CD8-positive, alpha-beta memory T cell (primary cell): ENCODE results near the gene CTBP1. TPM values are rescaled to one million over a fixed set of nuclear protein-coding genes. Genes with fewer than 3 reads are reported as not detected.

ENCODE experiments used
- CTCF ChIA-PET: fragments of 350-600 bp; sonication (Branson Sonifier 250); formaldehyde crosslinking; loops from one replicate; lab custom pipeline; 2021; ENCODE audit warnings: antibody characterized with exemption; lab: Charles Lee
- POLR2A ChIA-PET: fragments of 350-600 bp; sonication (Branson Sonifier 250); formaldehyde crosslinking; loops from one replicate; lab custom pipeline; 2021; ENCODE audit warnings: antibody characterized with exemption; lab: Charles Lee
- DNase-seq, 5 donors: peaks; one replicate each; pipeline versions ENCODE4 v3.0.0 to v3.0.0-alpha.2; 2020 to 2022; ENCODE audit warnings: mixed read lengths in 1 of 5
- H3K27ac ChIP-seq: one replicate; pipeline ENCODE4 v1.7.0; 2013; ENCODE audit warnings: low read depth, mild to moderate bottlenecking, low read length, moderate library complexity
- H3K27me3 ChIP-seq: 2 replicates; pipeline ENCODE4 v1.7.0; 2013; ENCODE audit warnings: low read length, mild to moderate bottlenecking; ENCODE audit not compliant: insufficient read depth, poor library complexity, severe bottlenecking
- H3K36me3 ChIP-seq: 2 replicates; pipeline ENCODE4 v1.7.0; 2013; ENCODE audit warnings: mild to moderate bottlenecking, low read length, moderate library complexity; ENCODE audit not compliant: insufficient read depth
- H3K4me1 ChIP-seq: 2 replicates; pipeline ENCODE4 v1.7.0; 2013; ENCODE audit warnings: mild to moderate bottlenecking, low read length, moderate library complexity; ENCODE audit not compliant: insufficient read depth
- H3K4me3 ChIP-seq: 2 replicates; pipeline ENCODE4 v1.7.0; 2013; ENCODE audit warnings: mild to moderate bottlenecking, low read length
- H3K9me3 ChIP-seq: 2 replicates; pipeline ENCODE4 v1.7.0; 2013; ENCODE audit warnings: mild to moderate bottlenecking, low read length
- H3K27ac Mint-ChIP-seq, 8 donors: one replicate each; pipeline ENCODE4 v1.8.0; 2020 to 2021; ENCODE audit warnings: mixed read lengths in 8 of 8, mild to moderate bottlenecking in 6 of 8, inconsistent platforms in 3 of 8, moderate library complexity in 3 of 8
- H3K27me3 Mint-ChIP-seq, 2 donors: one replicate each; pipeline ENCODE4 v1.8.0; 2020 to 2021; ENCODE audit warnings: mixed read lengths in 2 of 2, mild to moderate bottlenecking in 1 of 2, moderate library complexity in 1 of 2
- H3K36me3 Mint-ChIP-seq, 3 donors: one replicate each; pipeline ENCODE4 v1.8.0; 2020 to 2021; ENCODE audit warnings: mixed read lengths in 3 of 3, inconsistent platforms in 1 of 3, mild to moderate bottlenecking in 1 of 3
- H3K4me1 Mint-ChIP-seq, 3 donors: one replicate each; pipeline ENCODE4 v1.8.0; 2020 to 2021; ENCODE audit warnings: mixed read lengths in 3 of 3, inconsistent platforms in 1 of 3, mild to moderate bottlenecking in 1 of 3
- H3K4me3 Mint-ChIP-seq, 7 donors: one replicate each; pipeline ENCODE4 v1.8.0; 2020 to 2021; ENCODE audit warnings: mixed read lengths in 7 of 7, mild to moderate bottlenecking in 6 of 7, moderate library complexity in 4 of 7, inconsistent platforms in 2 of 7
- H3K9me3 Mint-ChIP-seq, 5 donors: one replicate each; pipeline ENCODE4 v1.8.0; 2020 to 2022; ENCODE audit warnings: mixed read lengths in 5 of 5, mild to moderate bottlenecking in 3 of 5, moderate library complexity in 2 of 5, inconsistent platforms in 1 of 5
- polyA plus RNA-seq: library from polyadenylated mRNA; unstranded; fragments of 300-500 nt; fragmentation: Illumina TruSeq; gene quantifications from one replicate; pipeline ENCODE4 v1.2.3, GENCODE V29; 2021
- total RNA-seq, 2 experiments: library from RNA; stranded (reverse); gene quantifications; one replicate each; pipeline ENCODE4 v1.2.3, GENCODE V29; 2021

The CTBP1 gene
- total and polyA plus RNA-seq, 3 experiments from 2014 or later = 88.1 to 149 (median 139) TPM

- Histone ChIP-seq H3K4me3 (no peak overlapping the region), H3K36me3 (no peaks in the 10 kb centered on the region), H3K4me1 (peaks cover 54% of the 10 kb centered on the region), H3K9me3 (no peaks in the 10 kb centered on the region), H3K27me3 (no peaks in the 10 kb centered on the region), H3K27ac (no peak overlapping the region)
- ChIA-PET POLR2A (interaction anchor here (0.6 kb wide), 1 partner anchor 42 kb away, joined by 3 read pairs; no protein-coding TSS in a partner anchor), CTCF (interaction anchor here (1.2 to 3.4 kb wide), 3 partner anchors 11 to 63 kb away, joined by 3 to 13 read pairs (median 3); no protein-coding TSS in a partner anchor)
- Mint-ChIP-seq H3K36me3 (peaks cover 0 to 5% (median 0%) of the 10 kb centered on the region in 3 donors), H3K9me3 (no peaks in the 10 kb centered on the region), H3K4me1 (peaks cover 41 to 60% (median 42%) of the 10 kb centered on the region in 3 donors), H3K27ac (peak overlapping the region in 7 of 8 donors; percentile 39 to 100 (median 93)), H3K27me3 (no peaks in the 10 kb centered on the region), H3K4me3 (peak overlapping the region in 4 of 7 donors; percentile 34 to 80 (median 49))
- peak in 1 of 5 donors; percentile 45 for DNase-seq
These were observed 43.9 kb downstream of the CTBP1 start for GRCh38 chr4:1204828-1205585.

GRCh38 chr4:1204286-1204827 is 44.6 kb downstream of the CTBP1 start:
- no peaks in the 10 kb centered on the region for H3K27me3 Mint-ChIP-seq
- peak overlapping the region in 6 of 7 donors; percentile 49 to 93 (median 76) for H3K4me3 Mint-ChIP-seq
- POLR2A ChIA-PET = interaction anchor here (0.5 to 3.2 kb wide), 4 partner anchors 27 to 61 kb away, joined by 3 to 16 read pairs (median 4); partner anchors contain the start of gene CTBP1
- Histone ChIP-seq H3K4me3 (peak overlapping the region; percentile 14), H3K27me3 (no peaks in the 10 kb centered on the region), H3K36me3 (no peaks in the 10 kb centered on the region), H3K4me1 (peaks cover 58% of the 10 kb centered on the region), H3K27ac (peak overlapping the region; percentile 11), H3K9me3 (no peaks in the 10 kb centered on the region)
- H3K4me1 Mint-ChIP-seq = peaks cover 44 to 65% (median 45%) of the 10 kb centered on the region in 3 donors
- CTCF ChIA-PET = interaction anchor here (1.0 to 5.5 kb wide), 5 partner anchors 12 to 64 kb away, joined by 3 to 38 read pairs (median 13); no protein-coding TSS in a partner anchor
- peaks cover 0 to 4% (median 0%) of the 10 kb centered on the region in 3 donors for H3K36me3 Mint-ChIP-seq
- no peaks in the 10 kb centered on the region for H3K9me3 Mint-ChIP-seq
- H3K27ac Mint-ChIP-seq = peak overlapping the region; percentile 92 to 100 (median 98)
- DNase-seq = peak in 1 of 5 donors; percentile 50

- no peaks in the 10 kb centered on the region for H3K27me3 Mint-ChIP-seq
- Histone ChIP-seq H3K4me1 (peaks cover 58% of the 10 kb centered on the region), H3K27ac (peak overlapping the region; percentile 81), H3K27me3 (no peaks in the 10 kb centered on the region), H3K4me3 (peak overlapping the region; percentile 59), H3K9me3 (no peaks in the 10 kb centered on the region), H3K36me3 (no peaks in the 10 kb centered on the region)
- H3K9me3 Mint-ChIP-seq = no peaks in the 10 kb centered on the region
- H3K36me3 Mint-ChIP-seq = peaks cover 2 to 7% (median 3%) of the 10 kb centered on the region in 3 donors
- peak in 1 of 5 donors; percentile 40 for DNase-seq
- H3K27ac Mint-ChIP-seq = peak overlapping the region; percentile 92 to 100 (median 98)
- POLR2A ChIA-PET = interaction anchor here (0.7 to 3.2 kb wide), 9 partner anchors 14 to 143 kb away, joined by 3 to 16 read pairs (median 4); partner anchors contain the start of genes CTBP1, MAEA and UVSSA
- H3K4me3 Mint-ChIP-seq = peak overlapping the region; percentile 49 to 93 (median 74)
- CTCF ChIA-PET = interaction anchor here (0.6 to 5.5 kb wide), 8 partner anchors 13 to 65 kb away, joined by 3 to 38 read pairs (median 4); no protein-coding TSS in a partner anchor
- peaks cover 47 to 68% (median 58%) of the 10 kb centered on the region in 3 donors for H3K4me1 Mint-ChIP-seq
These were observed 45.8 kb downstream of the CTBP1 start for GRCh38 chr4:1203026-1203616.

GRCh38 chr4:1202526-1203011 is 46.4 kb downstream of the CTBP1 start:
- Histone ChIP-seq H3K4me3 (peak overlapping the region; percentile 59), H3K36me3 (no peaks in the 10 kb centered on the region), H3K27me3 (no peaks in the 10 kb centered on the region), H3K27ac (peak overlapping the region; percentile 81), H3K9me3 (no peaks in the 10 kb centered on the region), H3K4me1 (peaks cover 58% of the 10 kb centered on the region)
- no peaks in the 10 kb centered on the region for H3K9me3 Mint-ChIP-seq
- H3K27ac Mint-ChIP-seq = peak overlapping the region; percentile 92 to 100 (median 98)
- no peaks in the 10 kb centered on the region for H3K27me3 Mint-ChIP-seq
- peaks cover 2 to 10% (median 3%) of the 10 kb centered on the region in 3 donors for H3K36me3 Mint-ChIP-seq
- H3K4me3 Mint-ChIP-seq = peak overlapping the region; percentile 70 to 98 (median 89)
- no peak for DNase-seq
- peaks cover 49 to 71% (median 61%) of the 10 kb centered on the region in 3 donors for H3K4me1 Mint-ChIP-seq
- POLR2A ChIA-PET = interaction anchor here (0.6 to 3.2 kb wide), 9 partner anchors 14 to 144 kb away, joined by 3 to 16 read pairs (median 4); partner anchors contain the start of genes CTBP1, MAEA and UVSSA
- CTCF ChIA-PET = interaction anchor here (0.6 to 5.5 kb wide), 6 partner anchors 15 to 66 kb away, joined by 3 to 38 read pairs (median 4); no protein-coding TSS in a partner anchor

GRCh38 chr4:1201851-1202525 is 46.9 kb downstream of the CTBP1 start:
- Mint-ChIP-seq H3K4me1 (peaks cover 52 to 77% (median 66%) of the 10 kb centered on the region in 3 donors), H3K36me3 (peaks cover 3 to 15% (median 5%) of the 10 kb centered on the region in 3 donors), H3K27ac (peak overlapping the region; percentile 92 to 100 (median 97)), H3K27me3 (no peaks in the 10 kb centered on the region), H3K9me3 (no peaks in the 10 kb centered on the region), H3K4me3 (peak overlapping the region; percentile 64 to 98 (median 89))
- ChIA-PET POLR2A (interaction anchor here (0.6 to 3.2 kb wide), 7 partner anchors 15 to 145 kb away, joined by 3 to 16 read pairs (median 5); partner anchors contain the start of genes CTBP1, MAEA and UVSSA), CTCF (interaction anchor here (0.9 to 5.5 kb wide), 7 partner anchors 27 to 66 kb away, joined by 3 to 38 read pairs (median 4); partner anchors contain the start of gene CTBP1)
- no peaks in the 10 kb centered on the region for H3K27me3 ChIP-seq
- H3K9me3 ChIP-seq = no peaks in the 10 kb centered on the region
- H3K4me3 ChIP-seq = peak overlapping the region; percentile 59
- peaks cover 58% of the 10 kb centered on the region for H3K4me1 ChIP-seq
- peaks cover 1% of the 10 kb centered on the region for H3K36me3 ChIP-seq
- peak overlapping the region; percentile 81 for H3K27ac ChIP-seq
- DNase-seq = peak; percentile 80 to 96 (median 93)

- POLR2A ChIA-PET = interaction anchor here (0.6 kb wide), 1 partner anchor 10 kb away, joined by 4 read pairs; no protein-coding TSS in a partner anchor
- peak in 4 of 5 donors; percentile 18 to 54 (median 32) for DNase-seq
- H3K27me3 Mint-ChIP-seq = no peaks in the 10 kb centered on the region
- CTCF ChIA-PET = interaction anchor here (5.5 kb wide), 1 partner anchor 34 kb away, joined by 38 read pairs; no protein-coding TSS in a partner anchor
- peak overlapping the region; percentile 81 for H3K27ac ChIP-seq
- H3K27me3 ChIP-seq = no peaks in the 10 kb centered on the region
- H3K4me1 ChIP-seq = peaks cover 55% of the 10 kb centered on the region
- H3K9me3 ChIP-seq = no peaks in the 10 kb centered on the region
- H3K36me3 Mint-ChIP-seq = peaks cover 3 to 28% (median 7%) of the 10 kb centered on the region in 3 donors
- no peaks in the 10 kb centered on the region for H3K9me3 Mint-ChIP-seq
- peaks cover 58 to 86% (median 66%) of the 10 kb centered on the region in 3 donors for H3K4me1 Mint-ChIP-seq
- H3K27ac Mint-ChIP-seq = peak overlapping the region; percentile 92 to 100 (median 97)
- peak overlapping the region; percentile 64 to 98 (median 89) for H3K4me3 Mint-ChIP-seq
- H3K36me3 ChIP-seq = peaks cover 8% of the 10 kb centered on the region
- H3K4me3 ChIP-seq = peak overlapping the region; percentile 59
These were observed 48.4 kb downstream of the CTBP1 start for GRCh38 chr4:1200425-1201035.
